WTC11 (cell line): ENCODE results near the gene PCBP3. TPM values are rescaled to one million over a fixed set of nuclear protein-coding genes. Genes with fewer than 3 reads are reported as not detected.

Source experiments
- ATAC-seq: fragments of 200-7000 bp; cut with Tn5 transposase; 2 replicates; pipeline ENCODE4 v1.10.0; 2021; ENCODE audit warnings: mild to moderate bottlenecking, moderate library complexity
- CTCF ChIA-PET: fragments of 300-600 bp; sonication (Branson Sonifier 250); formaldehyde crosslinking; loops from one replicate; lab custom pipeline; 2021; ENCODE audit warnings: antibody characterized with exemption; lab: Charles Lee
- POLR2A ChIA-PET: fragments of 350-600 bp; sonication (Branson Sonifier 250); formaldehyde crosslinking; loops from one replicate; lab custom pipeline; 2021; ENCODE audit warnings: antibody characterized with exemption; lab: Charles Lee
- DNase-seq: peaks from one replicate; pipeline ENCODE4 v3.0.0; 2021; ENCODE audit warnings: low spot score
- H3K27ac Mint-ChIP-seq: 2 replicates; pipeline ENCODE4 v1.8.0; 2021; ENCODE audit warnings: mixed read lengths
- H3K27me3 Mint-ChIP-seq: 2 replicates; pipeline ENCODE4 v1.8.0; 2021; ENCODE audit warnings: low read depth, mild to moderate bottlenecking, moderate library complexity, mixed read lengths
- H3K36me3 Mint-ChIP-seq: 2 replicates; pipeline ENCODE4 v1.8.0; 2021; ENCODE audit warnings: mixed read lengths
- H3K4me1 Mint-ChIP-seq: 2 replicates; pipeline ENCODE4 v1.8.0; 2022; ENCODE audit warnings: mixed read lengths
- H3K4me3 Mint-ChIP-seq: 2 replicates; pipeline ENCODE4 v1.8.0; 2021; ENCODE audit warnings: mild to moderate bottlenecking, moderate library complexity, mixed read lengths
- H3K9me3 Mint-ChIP-seq: 2 replicates; pipeline ENCODE4 v1.8.0; 2021; ENCODE audit warnings: mixed read lengths
- AFF4 ChIP-seq: sonication (generic); formaldehyde crosslinking; IDR thresholded peaks from 2 replicates; pipeline ENCODE4 v1.8.1; 2023; ENCODE audit warnings: mild to moderate bottlenecking, missing genetic modification reagents, borderline replicate concordance
- CBFB ChIP-seq: sonication (generic); formaldehyde crosslinking; IDR thresholded peaks from 2 replicates; pipeline ENCODE4 v1.8.1; 2022; ENCODE audit warnings: mild to moderate bottlenecking, low read depth, missing genetic modification reagents
- CTCF ChIP-seq: fragments of 200-600 bp; IDR thresholded peaks from 2 replicates; pipeline ENCODE4 v1.8.0; 2022; ENCODE audit warnings: antibody characterized with exemption
- GABPB1 ChIP-seq: sonication (generic); formaldehyde crosslinking; IDR thresholded peaks from 2 replicates; pipeline ENCODE4 v1.8.1; 2023; ENCODE audit warnings: mild to moderate bottlenecking, missing genetic modification reagents
- HMGA2 ChIP-seq: fragments of 250-450 bp; sonication (Bioruptor Pico); IDR thresholded peaks from 2 replicates; pipeline ENCODE4 v1.4.0; 2021; ENCODE audit warnings: mild to moderate bottlenecking, moderate library complexity
- PREB ChIP-seq: sonication (generic); formaldehyde crosslinking; IDR thresholded peaks from 2 replicates; pipeline ENCODE4 v1.8.1; 2022; ENCODE audit warnings: mild to moderate bottlenecking, missing genetic modification reagents, moderate library complexity, borderline replicate concordance
- PRRX2 ChIP-seq: fragments of 250-450 bp; sonication (Bioruptor Pico); IDR thresholded peaks from 2 replicates; pipeline ENCODE4 v1.8.0; 2021; ENCODE audit warnings: mild to moderate bottlenecking
- RELA ChIP-seq: sonication (generic); formaldehyde crosslinking; IDR thresholded peaks from 2 replicates; pipeline ENCODE4 v1.8.1; 2022; ENCODE audit warnings: missing genetic modification reagents, mild to moderate bottlenecking, borderline replicate concordance
- ZBTB21 ChIP-seq: sonication (generic); formaldehyde crosslinking; IDR thresholded peaks from 2 replicates; pipeline ENCODE4 v1.8.1; 2023; ENCODE audit warnings: mild to moderate bottlenecking, missing genetic modification reagents, borderline replicate concordance
- ZNF138 ChIP-seq: sonication (generic); formaldehyde crosslinking; conservative IDR thresholded peaks from 2 replicates; pipeline ENCODE4 v1.8.1; 2022; ENCODE audit warnings: mild to moderate bottlenecking, moderate library complexity, missing genetic modification reagents
- ZNF263 ChIP-seq: sonication (generic); formaldehyde crosslinking; IDR thresholded peaks from 2 replicates; pipeline ENCODE4 v1.8.1; 2022; ENCODE audit warnings: low read depth, mild to moderate bottlenecking, moderate library complexity, missing genetic modification reagents
- ZNF423 ChIP-seq: fragments of 250-450 bp; sonication (Bioruptor Pico); IDR thresholded peaks from 2 replicates; pipeline ENCODE4 v2.1.2; 2022; ENCODE audit warnings: mild to moderate bottlenecking, moderate library complexity
- total RNA-seq: library from RNA; stranded (reverse); gene quantifications from 3 replicates; pipeline ENCODE4 v1.2.3, GENCODE V29; 2021

The PCBP3 gene
- total RNA-seq, 1 experiment from 2014 or later, result 8.5 TPM

- no peak for TF ChIP-seq ZNF423 (CRISPR knock-in tag)
- TF ChIP-seq RELA (CRISPR knock-in tag), result no peak
- no peak for TF ChIP-seq HMGA2
- no peak for TF ChIP-seq AFF4 (CRISPR knock-in tag)
- no peak for TF ChIP-seq PREB (CRISPR knock-in tag)
- TF ChIP-seq CBFB (CRISPR knock-in tag), result no peak
Measured at GRCh38 chr21:45873866-45874265, 230.3 kb downstream of the PCBP3 start.

GRCh38 chr21:45874716-45875415 is 231.3 kb downstream of the PCBP3 start:
- Mint-ChIP-seq H3K9me3 (no peaks in the 10 kb centered on the region), H3K36me3 (no peaks in the 10 kb centered on the region), H3K4me3 (no peak overlapping the region), H3K27ac (no peak overlapping the region; the same call in 1 of the 2 replicates), H3K4me1 (no peaks in the 10 kb centered on the region), H3K27me3 (no peaks in the 10 kb centered on the region)
- TF ChIP-seq GABPB1 (peak; percentile 36; the same call in 1 of the 2 replicates), PRRX2 (CRISPR knock-in tag) (no peak)
- ATAC-seq, result no peak
- DNase-seq, result no peak
- POLR2A ChIA-PET, result no interaction called here
- CTCF ChIA-PET, result no interaction called here

More at GRCh38 chr21:45873866-45874265, 230.3 kb downstream of the PCBP3 start:
- ATAC-seq, result no peak
- Mint-ChIP-seq H3K4me3 (no peak overlapping the region), H3K36me3 (no peaks in the 10 kb centered on the region), H3K27ac (no peak overlapping the region), H3K4me1 (no peaks in the 10 kb centered on the region), H3K9me3 (no peaks in the 10 kb centered on the region), H3K27me3 (no peaks in the 10 kb centered on the region)
- ChIA-PET POLR2A (no interaction called here), CTCF (no interaction called here)
- no peak for DNase-seq

GRCh38 chr21:45875416-45875760 is 231.9 kb downstream of the PCBP3 start:
- no peak for TF ChIP-seq HMGA2
- no peak for TF ChIP-seq CTCF
- TF ChIP-seq ZNF138 (CRISPR knock-in tag), result no peak
- TF ChIP-seq ZNF263 (CRISPR knock-in tag), result no peak
- no peak for TF ChIP-seq ZBTB21 (CRISPR knock-in tag)
- TF ChIP-seq, all 79 proteins: peak for 0

More at GRCh38 chr21:45875416-45875760, 231.9 kb downstream of the PCBP3 start:
- Mint-ChIP-seq H3K27me3 (no peaks in the 10 kb centered on the region), H3K4me3 (no peak overlapping the region), H3K27ac (peak overlapping the region; percentile 70; the same call in 1 of the 2 replicates), H3K9me3 (no peaks in the 10 kb centered on the region), H3K4me1 (peaks cover 2% of the 10 kb centered on the region), H3K36me3 (no peaks in the 10 kb centered on the region)
- ATAC-seq, result no peak
- POLR2A ChIA-PET, result no interaction called here
- DNase-seq, result no peak
- CTCF ChIA-PET, result interaction anchor here (1.0 kb wide), 1 partner anchor 12 kb away, joined by 3 read pairs; no protein-coding TSS in a partner anchor
